PFSK-1 (cell line): Measurements from ENCODE around the gene ZNF133.

ENCODE experiments used
- POLR2AphosphoS5 ChIP-seq: IDR thresholded peaks from 2 replicates; pipeline ENCODE4 v1.6.1; 2012; ENCODE audit warnings: low read depth, mild to moderate bottlenecking, control low read depth, low read length, moderate library complexity
- REST ChIP-seq, 2 experiments: IDR thresholded peaks; 2 replicates each; pipeline versions ENCODE4 v1.6.1 to v1.8.0; 2011 to 2012; ENCODE audit warnings: low read depth in 2 of 2, low read length in 2 of 2, control low read depth in 1 of 2, inconsistent platforms in 1 of 2, mild to moderate bottlenecking in 1 of 2, moderate library complexity in 1 of 2; ENCODE audit not compliant: insufficient read depth in 1 of 2
- TAF1 ChIP-seq: IDR thresholded peaks from 2 replicates; pipeline ENCODE4 v1.6.1; 2012; ENCODE audit warnings: low read length, control low read depth, borderline replicate concordance; ENCODE audit not compliant: insufficient read depth

GRCh38 chr20:18289306-18289705, 979 bp downstream of the ZNF133 start:
- TF ChIP-seq TAF1 (no peak), POLR2AphosphoS5 (no peak), REST (IDR thresholded peaks at IDR 0.05; ENCODE audit: insufficient read depth in 1 of 2, low read depth in 2 of 2, low read length in 2 of 2) (no peak)
